PC-9 (cell line): ENCODE results near the gene CDC42EP2. TPM values are rescaled to one million over a fixed set of nuclear protein-coding genes. Genes with fewer than 3 reads are reported as not detected.

Experiments
- BruUV-seq: library from RNA; stranded (reverse); fragments of 400-500 nt; replicated peaks from 2 replicates; lab custom pipeline; 2021; lab: Mats Ljungman, UMichigan
- CTCF ChIA-PET: fragments of 300-600 bp; sonication (Branson Sonifier 250); formaldehyde crosslinking; loops from one replicate; lab custom pipeline; 2022; ENCODE audit warnings: antibody characterized with exemption; lab: Charles Lee
- POLR2A ChIA-PET: fragments of 300-600 bp; sonication (Branson Sonifier 250); formaldehyde crosslinking; loops from one replicate; lab custom pipeline; 2022; ENCODE audit warnings: antibody characterized with exemption; ENCODE audit not compliant: unreplicated experiment; lab: Charles Lee
- DNase-seq, 2 experiments: peaks; one replicate each; pipeline versions ENCODE4 v3.0.0 to v3.0.0-alpha.2; 2015 to 2022; ENCODE audit warnings: mixed read lengths in 1 of 2
- H2AFZ ChIP-seq: fragments of 200-600 bp; sonication (generic); 2 replicates; pipeline ENCODE4 v1.8.1; 2017; ENCODE audit warnings: antibody characterized with exemption
- H3F3A ChIP-seq: fragments of 200-600 bp; sonication (generic); 2 replicates; pipeline ENCODE4 v1.8.1; 2017; ENCODE audit warnings: antibody characterized with exemption, mild to moderate bottlenecking, low read depth; ENCODE audit not compliant: insufficient read depth
- H3K27ac ChIP-seq: fragments of 200-600 bp; sonication (generic); 2 replicates; pipeline ENCODE4 v1.6.1; 2016; ENCODE audit warnings: mixed run types
- H3K27me3 ChIP-seq: fragments of 200-600 bp; sonication (generic); 2 replicates; pipeline ENCODE4 v1.6.1; 2016; ENCODE audit warnings: low read depth, mixed run types; ENCODE audit not compliant: insufficient read depth
- H3K36me3 ChIP-seq: fragments of 200-600 bp; sonication (generic); 2 replicates; pipeline ENCODE4 v1.6.1; 2016; ENCODE audit warnings: low read depth, mixed run types
- H3K4me1 ChIP-seq: fragments of 200-600 bp; sonication (generic); replicated peaks from 2 replicates; pipeline ENCODE4 v1.6.1; 2016; ENCODE audit warnings: mixed run types; ENCODE audit not compliant: insufficient read depth
- H3K4me2 ChIP-seq: fragments of 200-600 bp; sonication (generic); 2 replicates; pipeline ENCODE4 v1.6.1; 2017; ENCODE audit warnings: mixed run types
- H3K4me3 ChIP-seq: fragments of 200-600 bp; sonication (generic); 2 replicates; pipeline ENCODE4 v1.6.1; 2016; ENCODE audit warnings: mixed run types
- H3K79me2 ChIP-seq: fragments of 200-600 bp; sonication (generic); 2 replicates; pipeline ENCODE4 v1.6.1; 2017; ENCODE audit warnings: low read depth, mixed run types
- H3K9me2 ChIP-seq: fragments of 200-600 bp; sonication (generic); 2 replicates; pipeline ENCODE4 v1.8.1; 2017; ENCODE audit warnings: mild to moderate bottlenecking; ENCODE audit not compliant: insufficient read depth
- H3K9me3 ChIP-seq: fragments of 200-600 bp; sonication (generic); 2 replicates; pipeline ENCODE4 v1.8.1; 2016; ENCODE audit warnings: low read depth; ENCODE audit not compliant: insufficient read depth
- H4K20me1 ChIP-seq: fragments of 200-600 bp; sonication (generic); 2 replicates; pipeline ENCODE4 v1.8.1; 2017; ENCODE audit not compliant: insufficient read depth
- EZH2 ChIP-seq: fragments of 200-600 bp; sonication (generic); IDR thresholded peaks from 2 replicates; pipeline ENCODE4 v1.8.0; 2017; ENCODE audit warnings: antibody characterized with exemption, low read depth
- intact Hi-C: fragments of 100-400 bp; cut with micrococcal nuclease; formaldehyde crosslinking; loops from one replicate; pipeline ENCODE4 v1.10.0; 2022; ENCODE audit not compliant: unreplicated experiment
- total RNA-seq: library from RNA; stranded (reverse); gene quantifications from 2 replicates; pipeline ENCODE4 v1.2.3, GENCODE V29; 2021
- TF ChIP-seq, protein P1 (sequence below): fragments of 200-600 bp; sonication (generic); conservative IDR thresholded peaks from 2 replicates; pipeline ENCODE4 v1.6.1; 2017; ENCODE audit warnings: mixed run types, antibody characterized with exemption, mild to moderate bottlenecking, moderate library complexity

CDC42EP2 gene
- total RNA-seq, 1 experiment from 2014 or later: 20.8 TPM

DNA sequence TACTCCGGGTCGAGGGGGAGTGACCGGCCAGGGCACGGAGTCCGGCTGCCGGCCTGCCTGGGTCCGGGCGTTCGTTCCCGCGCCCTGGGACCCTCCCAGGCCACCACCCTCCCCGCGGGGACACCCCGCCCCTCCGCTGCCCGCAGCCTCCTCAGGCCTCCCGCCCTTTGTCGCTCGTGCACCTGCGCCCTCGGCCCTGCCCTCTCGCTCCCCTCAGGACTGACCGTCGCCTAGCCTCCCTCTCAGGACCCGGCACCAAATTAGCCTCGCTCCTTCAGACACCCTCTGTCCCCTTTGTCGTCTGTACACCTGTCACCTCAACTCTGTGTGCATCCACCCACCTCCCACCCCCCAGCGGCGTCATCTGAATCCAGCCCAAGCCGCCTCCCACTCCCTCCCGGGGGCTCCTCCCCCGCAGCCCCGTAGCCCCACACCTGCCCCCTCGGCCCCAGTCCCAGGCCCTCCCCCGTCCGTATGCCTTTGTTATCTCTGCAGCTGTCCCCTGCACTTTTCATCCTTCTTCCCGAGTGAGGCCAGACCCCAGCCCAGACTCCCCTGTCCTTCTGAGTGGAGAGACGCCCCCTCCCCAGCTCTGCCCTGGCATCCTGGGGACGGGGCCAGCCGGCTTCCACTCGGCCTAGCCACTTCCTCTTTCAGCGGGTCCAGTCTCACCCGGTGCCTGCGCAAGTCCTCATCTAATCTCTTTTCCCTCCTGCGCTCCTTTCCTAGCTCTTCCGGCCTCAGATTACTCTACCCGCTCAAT is 40.5 kb downstream of the CDC42EP2 start:
- ChIA-PET POLR2A (no interaction called here), CTCF (interaction anchor here (0.6 kb wide), 1 partner anchor 155 kb away, joined by 3 read pairs; no protein-coding TSS in a partner anchor)
- H3K27ac ChIP-seq: no peak overlapping the region
- BruUV-seq: no TSS peak
- H3F3A ChIP-seq: peaks cover 38% of the 10 kb centered on the region
- no peaks in the 10 kb centered on the region for H3K27me3 ChIP-seq
- peak overlapping the region; percentile 84 for H2AFZ ChIP-seq
- H3K79me2 ChIP-seq: no peaks in the 10 kb centered on the region
- no peaks in the 10 kb centered on the region; the same call in 1 of the 2 replicates for H4K20me1 ChIP-seq
- DNase-seq: peak in 1 of 2 experiments; percentile 44
- intact Hi-C loops: loop anchor here (2.0 kb wide), 1 partner anchor 38 kb away; no protein-coding TSS in a partner anchor
- no peaks in the 10 kb centered on the region for H3K9me2 ChIP-seq
- peaks cover 7% of the 10 kb centered on the region for H3K36me3 ChIP-seq
- H3K9me3 ChIP-seq: no peaks in the 10 kb centered on the region
- peak overlapping the region; percentile 87 for H3K4me3 ChIP-seq
- peaks cover 11% of the 10 kb centered on the region for H3K4me1 ChIP-seq
- TF ChIP-seq, protein P1, sequence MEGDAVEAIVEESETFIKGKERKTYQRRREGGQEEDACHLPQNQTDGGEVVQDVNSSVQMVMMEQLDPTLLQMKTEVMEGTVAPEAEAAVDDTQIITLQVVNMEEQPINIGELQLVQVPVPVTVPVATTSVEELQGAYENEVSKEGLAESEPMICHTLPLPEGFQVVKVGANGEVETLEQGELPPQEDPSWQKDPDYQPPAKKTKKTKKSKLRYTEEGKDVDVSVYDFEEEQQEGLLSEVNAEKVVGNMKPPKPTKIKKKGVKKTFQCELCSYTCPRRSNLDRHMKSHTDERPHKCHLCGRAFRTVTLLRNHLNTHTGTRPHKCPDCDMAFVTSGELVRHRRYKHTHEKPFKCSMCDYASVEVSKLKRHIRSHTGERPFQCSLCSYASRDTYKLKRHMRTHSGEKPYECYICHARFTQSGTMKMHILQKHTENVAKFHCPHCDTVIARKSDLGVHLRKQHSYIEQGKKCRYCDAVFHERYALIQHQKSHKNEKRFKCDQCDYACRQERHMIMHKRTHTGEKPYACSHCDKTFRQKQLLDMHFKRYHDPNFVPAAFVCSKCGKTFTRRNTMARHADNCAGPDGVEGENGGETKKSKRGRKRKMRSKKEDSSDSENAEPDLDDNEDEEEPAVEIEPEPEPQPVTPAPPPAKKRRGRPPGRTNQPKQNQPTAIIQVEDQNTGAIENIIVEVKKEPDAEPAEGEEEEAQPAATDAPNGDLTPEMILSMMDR: no peak
- TF ChIP-seq EZH2: no peak
- peak overlapping the region; percentile 100 for H3K4me2 ChIP-seq

DNA sequence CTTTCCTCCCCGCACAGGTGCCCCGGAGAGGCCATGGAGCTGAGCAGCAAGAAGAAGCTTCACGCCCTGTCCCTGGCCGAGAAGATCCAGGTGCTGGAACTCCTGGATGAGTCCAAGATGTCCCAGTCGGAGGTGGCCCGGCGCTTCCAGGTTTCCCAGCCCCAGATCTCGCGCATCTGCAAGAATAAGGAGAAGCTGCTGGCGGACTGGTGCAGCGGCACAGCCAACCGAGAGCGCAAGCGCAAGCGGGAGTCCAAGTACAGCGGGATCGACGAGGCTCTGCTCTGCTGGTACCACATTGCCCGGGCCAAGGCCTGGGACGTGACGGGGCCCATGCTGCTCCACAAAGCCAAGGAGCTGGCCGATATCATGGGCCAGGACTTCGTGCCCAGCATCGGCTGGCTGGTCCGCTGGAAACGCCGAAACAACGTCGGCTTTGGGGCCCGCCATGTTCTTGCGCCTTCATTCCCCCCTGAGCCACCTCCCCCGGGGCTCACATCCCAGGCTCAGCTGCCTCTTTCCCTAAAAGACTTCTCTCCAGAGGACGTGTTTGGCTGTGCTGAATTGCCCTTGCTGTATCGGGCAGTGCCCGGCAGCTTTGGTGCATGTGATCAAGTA is 41.2 kb downstream of the CDC42EP2 start:
- DNase-seq: no peak
- CTCF ChIA-PET: interaction anchor here (0.6 kb wide), 2 partner anchors 53 to 156 kb away, joined by 3 to 13 read pairs; no protein-coding TSS in a partner anchor
- Histone ChIP-seq H4K20me1 (no peaks in the 10 kb centered on the region; the same call in 1 of the 2 replicates), H3K4me2 (peak overlapping the region; percentile 100; the same call in 1 of the 2 replicates), H3K9me2 (no peaks in the 10 kb centered on the region), H3F3A (peaks cover 31% of the 10 kb centered on the region; the same call in 1 of the 2 replicates), H3K27me3 (no peaks in the 10 kb centered on the region), H2AFZ (no peak overlapping the region), H3K79me2 (no peaks in the 10 kb centered on the region), H3K36me3 (peaks cover 1% of the 10 kb centered on the region), H3K4me3 (no peak overlapping the region), H3K9me3 (no peaks in the 10 kb centered on the region), H3K27ac (no peak overlapping the region), H3K4me1 (peaks cover 11% of the 10 kb centered on the region)
- BruUV-seq: TSS peak; percentile 14
- intact Hi-C loops: loop anchor here (2.0 kb wide), 1 partner anchor 39 kb away; no protein-coding TSS in a partner anchor
- POLR2A ChIA-PET: no interaction called here
- TF ChIP-seq EZH2: no peak
- TF ChIP-seq, protein P1: no peak

DNA sequence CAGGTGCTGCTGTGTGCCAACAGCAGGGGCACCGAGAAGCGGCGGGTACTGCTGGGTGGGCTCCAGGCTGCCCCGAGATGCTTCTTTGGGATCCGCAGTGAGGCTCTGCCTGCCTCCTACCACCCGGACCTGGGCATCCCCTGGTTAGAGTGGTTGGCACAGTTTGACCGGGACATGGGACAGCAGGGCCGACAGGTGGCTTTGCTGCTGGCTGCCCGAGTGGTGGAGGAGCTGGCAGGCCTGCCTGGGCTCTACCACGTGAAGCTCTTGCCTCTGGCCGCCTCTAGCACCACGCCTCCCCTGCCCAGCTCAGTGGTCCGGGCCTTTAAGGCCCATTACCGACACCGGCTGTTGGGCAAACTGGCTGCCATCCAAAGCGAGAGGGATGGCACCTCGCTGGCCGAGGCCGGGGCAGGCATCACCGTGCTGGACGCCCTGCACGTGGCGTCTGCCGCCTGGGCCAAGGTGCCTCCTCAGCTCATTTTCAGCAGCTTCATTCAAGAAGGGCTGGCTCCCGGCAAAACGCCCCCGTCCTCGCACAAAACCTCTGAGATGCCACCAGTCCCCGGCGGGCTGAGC is 41.8 kb downstream of the CDC42EP2 start:
- no peak for DNase-seq
- Histone ChIP-seq H3K27me3 (no peaks in the 10 kb centered on the region), H3K9me2 (no peaks in the 10 kb centered on the region), H2AFZ (no peak overlapping the region), H3K27ac (no peak overlapping the region), H3K4me1 (peaks cover 11% of the 10 kb centered on the region), H3F3A (peaks cover 27% of the 10 kb centered on the region; the same call in 1 of the 2 replicates), H3K4me3 (no peak overlapping the region), H3K9me3 (no peaks in the 10 kb centered on the region), H4K20me1 (no peaks in the 10 kb centered on the region; the same call in 1 of the 2 replicates), H3K36me3 (no peaks in the 10 kb centered on the region), H3K79me2 (no peaks in the 10 kb centered on the region), H3K4me2 (no peak overlapping the region)
- no TSS peak for BruUV-seq
- POLR2A ChIA-PET: interaction anchor here (0.7 kb wide), 1 partner anchor 23 kb away, joined by 3 read pairs; the partner anchor contains the start of gene DPF2
- intact Hi-C loops: no loop called here
- TF ChIP-seq, protein P1: no peak
- no peak for TF ChIP-seq EZH2
- CTCF ChIA-PET: interaction anchor here (0.5 to 0.6 kb wide), 3 partner anchors 54 to 323 kb away, joined by 4 to 13 read pairs (median 8); no protein-coding TSS in a partner anchor
